HPDE6-E6E7 (cell line): ENCODE results near the gene COL4A1.

Experiments
- DNase-seq: peaks from one replicate; pipeline ENCODE4 v3.0.0; 2011; ENCODE audit warnings: missing footprints; ENCODE audit errors: extremely low spot score

The COL4A1 gene

DNA sequence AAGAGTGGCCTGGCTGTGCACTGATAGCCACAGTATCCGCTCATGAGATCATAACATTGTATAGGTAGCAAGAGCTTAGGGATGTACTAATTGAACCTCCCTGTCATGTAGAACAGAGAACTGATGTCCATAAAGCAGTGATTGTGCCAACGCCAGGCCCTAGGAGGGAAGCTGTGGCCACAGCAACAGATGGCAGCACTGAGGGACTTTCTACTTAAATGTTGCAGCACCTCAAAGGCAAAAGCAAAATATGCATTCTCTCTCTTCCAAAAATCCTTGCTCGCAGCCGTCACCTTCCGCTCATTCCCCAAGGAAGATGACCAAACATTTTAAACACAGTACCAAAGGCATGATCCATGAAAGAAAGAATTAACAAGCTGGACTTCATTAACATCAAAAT lies 32.3 kb downstream of the COL4A1 start:
- no peak for DNase-seq

DNA sequence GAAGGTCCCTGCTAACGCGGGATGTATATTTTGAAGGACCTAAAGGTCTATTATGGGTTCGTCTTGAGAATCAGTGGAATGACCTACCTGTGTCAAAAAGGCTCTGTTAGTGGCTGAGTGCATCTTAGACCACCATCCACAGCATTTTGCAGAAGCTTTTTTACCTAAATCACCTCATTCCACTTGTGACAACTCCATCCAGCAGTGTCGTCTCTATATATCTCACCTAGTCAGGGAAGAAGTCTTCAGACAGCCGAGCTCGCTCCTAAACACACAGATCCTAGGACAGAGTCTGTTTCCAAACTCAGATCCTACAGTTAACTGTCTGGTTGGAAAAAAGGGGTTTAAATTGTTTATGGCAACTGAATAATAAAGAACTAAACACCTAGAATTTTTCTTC lies 33.7 kb downstream of the COL4A1 start:
- DNase-seq = no peak

- DNase-seq = no peak
These were observed 34.3 kb downstream of the COL4A1 start for GRCh38 chr13:110272651-110273050.

GRCh38 chr13:110272227-110272626 lies 34.7 kb downstream of the COL4A1 start:
- DNase-seq = no peak

- no peak for DNase-seq
These were observed 35.6 kb downstream of the COL4A1 start for GRCh38 chr13:110271313-110271712.

DNA sequence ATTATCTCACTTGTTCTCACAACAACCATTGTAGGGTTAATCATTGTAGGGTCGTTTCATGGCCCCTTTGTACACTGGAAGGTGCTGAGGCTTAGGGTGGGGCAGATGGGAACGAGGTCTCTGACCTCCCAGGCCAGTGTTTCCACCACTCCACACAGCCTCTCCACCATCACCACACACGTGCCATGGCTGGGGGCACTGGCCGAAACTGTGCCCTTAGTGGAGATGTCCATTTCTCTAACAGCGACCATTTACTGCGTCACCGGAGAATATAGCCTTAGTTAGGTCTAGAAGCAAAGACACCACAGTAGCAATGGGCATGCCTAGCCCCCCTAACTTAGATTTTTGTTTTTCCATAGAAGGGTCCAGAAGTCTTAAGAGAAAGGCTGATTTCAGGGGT lies 36.5 kb downstream of the COL4A1 start:
- DNase-seq = no peak

- no peak for DNase-seq
These were observed 37.3 kb downstream of the COL4A1 start for GRCh38 chr13:110269509-110270185.

GRCh38 chr13:110268576-110269185 lies 38.3 kb downstream of the COL4A1 start:
- DNase-seq = no peak

- no peak for DNase-seq
These were observed 38.9 kb downstream of the COL4A1 start for GRCh38 chr13:110268061-110268460.

DNA sequence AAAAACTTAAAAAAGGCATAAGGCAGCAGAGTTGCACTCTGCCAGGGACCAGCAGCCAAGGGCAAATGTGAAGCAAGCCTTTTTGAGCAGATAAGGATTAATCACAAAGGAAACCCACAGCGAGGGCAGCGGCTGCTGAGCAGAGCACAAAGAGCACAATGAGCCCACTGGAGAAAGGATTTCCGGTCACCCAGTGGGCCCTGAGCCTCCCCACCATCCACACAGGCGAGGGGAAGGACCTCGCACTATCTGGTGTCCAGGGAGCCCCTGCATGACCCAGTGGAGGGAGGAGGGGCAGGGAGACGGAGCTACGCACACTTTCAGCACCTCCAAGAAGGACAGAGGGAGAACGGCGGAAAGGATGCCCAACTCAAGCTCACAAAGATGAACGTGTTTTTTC lies 40.0 kb downstream of the COL4A1 start:
- no peak for DNase-seq

DNA sequence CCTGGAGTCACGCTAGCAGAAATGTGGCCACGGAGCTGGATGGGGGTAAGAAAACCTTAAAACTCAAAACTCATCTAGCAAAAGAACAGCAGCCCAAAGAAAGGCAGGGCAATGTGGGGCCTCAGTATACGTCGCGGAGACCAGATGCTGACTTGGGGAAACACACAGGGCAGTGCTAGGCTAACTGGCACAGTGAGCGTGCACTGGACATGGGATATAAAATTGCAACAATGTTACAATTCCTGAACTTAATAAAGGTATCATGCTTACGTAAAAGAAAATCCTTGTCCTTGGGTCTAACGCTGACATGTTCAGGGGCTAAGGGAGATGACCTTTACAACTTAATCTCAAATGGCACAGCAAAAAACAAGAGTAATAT lies 40.5 kb downstream of the COL4A1 start:
- DNase-seq = no peak

GRCh38 chr13:110265682-110266430 lies 41.1 kb downstream of the COL4A1 start:
- no peak for DNase-seq

DNA sequence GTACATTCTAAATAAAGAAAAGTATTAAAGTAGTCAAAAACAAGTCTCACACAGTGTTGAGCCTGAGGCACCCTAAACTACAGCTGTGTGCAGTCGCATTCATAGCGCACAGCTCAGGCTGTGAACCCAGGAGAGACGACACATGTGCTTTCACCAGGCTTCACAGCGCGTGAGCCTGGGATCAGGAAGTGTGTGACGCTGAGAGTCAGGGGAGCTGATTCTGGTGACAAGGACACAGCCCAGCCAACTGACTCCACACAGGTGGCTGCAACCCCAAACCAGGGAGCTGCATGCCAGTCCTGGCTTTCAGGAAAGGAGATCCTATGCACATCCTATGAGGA lies 41.6 kb downstream of the COL4A1 start:
- no peak for DNase-seq

DNA sequence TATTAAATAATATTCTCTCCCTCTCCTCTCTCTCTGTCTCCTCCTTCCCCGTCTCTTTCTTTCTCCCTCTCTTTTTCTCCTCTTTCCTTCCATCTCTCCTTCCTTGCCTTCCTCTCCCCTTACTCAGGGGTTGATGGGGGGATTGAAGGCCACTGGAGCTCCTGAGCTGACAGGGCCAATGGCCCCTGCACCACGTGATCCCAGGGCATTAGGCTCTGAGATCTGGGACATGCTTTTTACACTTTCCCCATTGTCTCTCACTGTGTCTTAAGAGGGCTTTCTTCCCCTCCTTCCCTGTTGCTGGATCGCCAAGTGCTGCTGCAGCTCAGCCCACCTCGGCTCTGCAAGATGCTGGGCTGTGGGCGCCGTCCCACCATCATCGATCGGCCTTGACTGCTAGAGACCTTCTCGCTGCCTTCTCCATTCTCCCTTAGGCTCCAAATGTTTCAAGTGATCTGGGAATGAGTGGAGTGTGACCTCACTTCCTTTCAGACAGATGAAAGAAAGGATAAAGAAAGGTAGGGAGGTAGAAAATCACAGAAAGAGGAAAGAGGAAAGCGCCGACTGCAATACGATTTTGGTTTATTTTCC lies 42.2 kb downstream of the COL4A1 start:
- no peak for DNase-seq

- no peak for DNase-seq
These were observed 43.1 kb downstream of the COL4A1 start for GRCh38 chr13:110263888-110264287.

DNA sequence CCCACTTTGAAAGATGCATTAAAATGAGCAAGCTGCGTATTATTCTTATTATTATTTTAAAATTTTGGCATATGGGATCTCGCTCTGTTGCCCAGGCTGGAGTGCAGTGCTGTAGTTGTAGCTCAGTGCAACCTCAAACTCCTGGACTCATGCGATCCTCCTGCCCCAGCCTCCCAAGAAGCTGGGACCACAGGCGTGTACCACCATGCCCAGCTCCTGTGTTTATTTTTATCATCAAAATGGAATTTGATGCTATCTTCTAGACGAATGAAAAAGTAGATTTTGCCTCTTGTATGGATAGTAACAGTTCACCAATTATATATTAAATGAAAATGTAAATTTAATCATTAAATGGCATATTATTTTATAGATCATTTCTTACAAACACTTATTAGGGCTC lies 43.6 kb downstream of the COL4A1 start:
- no peak for DNase-seq

DNA sequence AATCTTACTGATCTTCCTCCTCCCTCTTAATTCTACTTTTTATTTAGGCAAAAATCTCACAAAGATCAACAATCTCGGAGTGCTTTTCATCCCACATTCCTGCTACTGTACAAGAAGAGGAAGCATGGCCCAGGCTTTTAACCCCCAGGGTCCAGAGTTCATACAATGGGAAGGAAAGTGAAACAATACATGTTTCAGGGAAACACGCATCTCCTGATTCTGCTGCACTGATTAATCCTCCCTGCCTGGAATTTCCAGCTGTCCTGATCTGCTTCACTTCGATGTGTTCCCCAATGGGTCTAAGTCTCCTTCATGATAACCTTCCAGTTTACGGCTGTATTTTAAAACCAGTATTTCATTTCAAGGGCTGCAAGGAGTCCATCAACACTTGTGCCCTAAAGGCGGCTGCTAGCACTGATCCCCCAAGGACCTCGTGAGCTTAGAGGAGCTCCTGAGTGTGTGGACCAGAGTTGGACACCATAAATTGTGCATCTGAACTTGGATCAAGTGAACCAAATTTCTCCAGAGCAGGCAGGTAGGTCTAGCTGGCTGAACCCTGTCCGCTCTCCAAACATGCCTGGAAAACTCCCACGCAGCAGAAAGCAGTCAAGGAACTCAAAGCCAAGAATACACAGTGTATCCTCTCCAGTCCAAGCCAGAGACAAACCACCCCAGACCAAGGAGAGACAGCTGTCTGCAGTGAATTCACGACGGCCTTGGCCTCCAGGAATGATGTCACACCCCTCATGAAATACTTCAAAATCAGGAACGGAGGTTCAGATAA lies 44.3 kb downstream of the COL4A1 start:
- no peak for DNase-seq

GRCh38 chr13:110262082-110262436 lies 44.9 kb downstream of the COL4A1 start:
- DNase-seq = no peak

DNA sequence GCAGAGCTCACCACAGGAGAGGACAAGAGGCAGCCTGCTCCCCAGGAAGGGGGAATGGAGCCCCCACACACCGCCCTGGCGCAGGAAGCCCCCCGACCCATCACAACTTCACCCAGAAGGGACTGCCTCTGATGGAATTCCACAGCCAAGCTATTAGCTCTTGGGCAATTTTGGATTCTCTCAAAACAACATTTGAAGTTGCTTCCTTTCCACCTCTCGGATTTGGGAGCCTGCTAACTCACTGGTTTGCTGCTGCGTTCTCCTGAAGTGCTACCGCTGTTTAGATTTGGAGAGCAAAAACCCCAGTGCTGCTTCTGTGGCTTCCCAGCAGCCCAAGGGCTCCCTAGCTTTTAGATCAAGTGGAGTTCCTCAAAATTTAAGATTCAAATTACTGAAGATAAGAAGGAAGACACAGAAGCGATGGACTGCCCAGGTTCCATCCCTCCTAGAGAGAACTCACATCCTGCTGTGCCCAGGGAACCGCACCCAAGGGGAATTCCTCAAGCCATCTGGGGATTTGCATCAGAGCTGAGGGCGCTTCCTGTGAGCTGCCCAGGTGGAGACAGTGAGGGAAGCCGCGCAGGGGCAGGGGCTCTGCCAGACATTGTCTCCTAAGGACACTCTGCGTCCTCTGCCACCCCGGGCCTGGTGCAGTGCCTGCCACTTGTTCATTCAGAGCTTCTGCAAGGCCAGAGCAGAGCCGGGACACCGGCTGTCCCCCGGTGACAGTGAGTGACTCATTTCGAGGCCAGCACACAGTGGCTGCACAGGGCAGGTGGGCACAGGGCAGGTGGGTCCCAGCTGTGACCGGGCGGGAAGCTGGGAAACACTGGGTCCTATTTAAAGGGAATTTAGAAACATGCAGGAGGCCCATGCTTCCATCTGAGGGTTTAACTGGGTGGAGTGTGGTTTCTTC lies 45.5 kb downstream of the COL4A1 start:
- no peak for DNase-seq

DNA sequence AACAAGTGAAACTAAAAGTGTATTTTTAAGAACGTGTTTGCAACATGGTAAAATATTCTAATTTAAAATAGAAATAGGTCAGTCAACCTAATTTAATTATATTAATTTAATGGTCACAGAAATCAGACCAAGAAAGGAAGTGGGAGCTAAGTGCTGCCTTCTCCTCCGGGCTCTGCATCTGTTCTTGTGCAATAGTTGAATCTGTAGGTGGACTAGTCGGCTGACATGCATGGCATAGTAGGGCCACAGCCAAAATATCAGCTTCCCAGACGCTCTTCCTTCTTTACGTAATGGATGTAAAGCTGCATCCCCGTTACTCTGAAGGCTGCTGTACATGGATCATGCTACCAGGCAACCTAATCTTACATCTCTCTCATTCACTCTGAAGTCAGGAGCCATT lies 47.3 kb downstream of the COL4A1 start:
- no peak for DNase-seq
